NB4 (cell line): ENCODE results near the gene CDHR4.

Source experiments
- DNase-seq: peaks from one replicate; pipeline ENCODE4 v3.0.0; 2010; ENCODE audit warnings: low read depth
- H3K4me3 ChIP-seq: one replicate; pipeline ENCODE4 v1.5.1; 2011; ENCODE audit warnings: mild to moderate bottlenecking, low read depth, low read length, moderate library complexity
- CTCF ChIP-seq: IDR thresholded peaks from one replicate; pipeline ENCODE4 v1.5.1; 2012; ENCODE audit warnings: low read depth, low read length
- MYC ChIP-seq: IDR thresholded peaks from 2 replicates; pipeline ENCODE4 v1.6.1; 2011; ENCODE audit warnings: low read depth, low read length
- POLR2A ChIP-seq: IDR thresholded peaks from 2 replicates; pipeline ENCODE4 v1.6.1; 2011; ENCODE audit warnings: mild to moderate bottlenecking; ENCODE audit not compliant: insufficient read length; ENCODE audit errors: extremely low read depth
- TF ChIP-seq, protein P1 (sequence below): IDR thresholded peaks from 2 replicates; pipeline ENCODE4 v1.6.1; 2011; ENCODE audit warnings: low read depth, low read length

CDHR4 gene

GRCh38 chr3:49769286-49769915 lies 30.3 kb downstream of the CDHR4 start:
- no peak for TF ChIP-seq POLR2A
- no peak for TF ChIP-seq CTCF
- DNase-seq = no peak
- no peak overlapping the region for H3K4me3 ChIP-seq

DNA sequence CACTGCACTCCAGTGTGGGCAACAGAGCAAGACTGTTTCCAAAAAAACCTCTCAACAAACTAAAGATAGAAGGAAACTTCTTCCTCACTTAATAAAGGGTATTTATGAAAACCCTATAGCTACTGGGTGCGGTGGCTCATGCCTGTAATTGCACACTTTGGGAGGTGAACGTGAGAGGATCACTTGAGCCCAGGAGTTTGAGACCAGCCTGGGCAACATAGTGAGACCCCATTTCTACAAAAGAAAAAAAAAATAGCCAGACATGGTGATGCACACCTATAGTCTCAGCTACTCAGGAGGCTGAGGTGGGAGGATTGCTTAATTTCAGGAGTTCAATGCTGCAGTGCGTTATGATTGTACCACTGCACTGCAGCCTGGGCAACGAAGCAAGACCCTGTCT lies 35.7 kb downstream of the CDHR4 start:
- DNase-seq = no peak
- no peak for TF ChIP-seq CTCF
- TF ChIP-seq MYC = no peak
- TF ChIP-seq POLR2A = no peak
- TF ChIP-seq, protein P1, sequence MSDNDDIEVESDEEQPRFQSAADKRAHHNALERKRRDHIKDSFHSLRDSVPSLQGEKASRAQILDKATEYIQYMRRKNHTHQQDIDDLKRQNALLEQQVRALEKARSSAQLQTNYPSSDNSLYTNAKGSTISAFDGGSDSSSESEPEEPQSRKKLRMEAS = no peak
- H3K4me3 ChIP-seq = no peak overlapping the region

DNA sequence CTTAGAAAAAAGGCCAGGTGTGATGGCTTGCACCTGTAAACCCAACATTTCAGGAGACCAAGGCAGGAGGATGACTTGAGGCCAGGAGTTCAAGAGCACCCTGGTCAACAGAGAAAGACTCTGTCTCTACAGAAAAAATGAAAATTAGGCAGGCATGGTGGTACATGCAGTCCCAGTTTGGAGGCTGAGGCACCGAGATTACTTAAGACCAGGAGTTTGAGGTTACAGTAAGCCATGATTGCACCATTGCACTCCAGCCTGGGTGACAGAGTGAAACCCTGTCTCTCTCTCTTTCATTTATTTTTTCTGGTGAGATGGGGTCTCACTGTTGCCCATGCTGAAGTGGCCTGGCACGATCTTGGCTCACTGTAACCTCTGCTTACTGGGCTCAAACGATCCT lies 38.0 kb downstream of the CDHR4 start:
- no peak overlapping the region for H3K4me3 ChIP-seq
- DNase-seq = peak; percentile 60
- TF ChIP-seq CTCF = no peak
- TF ChIP-seq, protein P1 = no peak
- TF ChIP-seq POLR2A = no peak
- no peak for TF ChIP-seq MYC

GRCh38 chr3:49759226-49759625 lies 40.4 kb downstream of the CDHR4 start:
- TF ChIP-seq POLR2A = no peak
- TF ChIP-seq MYC = no peak
- no peak for TF ChIP-seq CTCF
- TF ChIP-seq, protein P1 = no peak
- DNase-seq = no peak

DNA sequence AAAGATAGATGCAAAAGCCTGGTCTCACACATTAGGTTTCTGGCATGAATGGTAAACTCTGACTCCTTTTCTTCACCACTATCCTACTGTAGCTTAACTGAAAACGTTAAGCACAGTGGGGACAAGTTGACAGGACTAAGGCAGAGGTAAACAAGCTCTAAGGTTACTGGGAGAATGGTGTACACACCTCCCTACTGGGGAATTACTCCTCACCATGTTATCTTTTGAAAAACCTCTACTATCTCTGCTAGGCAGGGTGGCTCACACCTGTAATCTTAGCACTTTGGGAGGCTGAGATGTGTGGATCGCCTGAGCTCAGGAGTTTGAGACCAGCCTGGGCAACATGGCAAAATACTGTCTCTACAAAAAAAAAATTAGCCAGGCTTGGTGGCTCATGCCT lies 42.5 kb downstream of the CDHR4 start:
- H3K4me3 ChIP-seq = no peak overlapping the region
- DNase-seq = no peak
- TF ChIP-seq, protein P1 = no peak
- TF ChIP-seq MYC (no peak), POLR2A (no peak), CTCF (no peak)

More at GRCh38 chr3:49759226-49759625, 40.4 kb downstream of the CDHR4 start:
- no peak overlapping the region for H3K4me3 ChIP-seq

- TF ChIP-seq, protein P1 = no peak
- TF ChIP-seq POLR2A = no peak
- no peak for TF ChIP-seq MYC
- TF ChIP-seq CTCF = no peak
- H3K4me3 ChIP-seq = no peak overlapping the region
- DNase-seq = no peak
Measured at GRCh38 chr3:49756036-49756435, 43.6 kb downstream of the CDHR4 start.
